Hepatocyte (in vitro differentiated cells): ENCODE measurements around the gene RAB3GAP1.

ENCODE experiments used
- EZH2 ChIP-seq: fragments of 200-600 bp; sonication (generic); IDR thresholded peaks from 2 replicates; pipeline ENCODE4 v1.6.1; 2016; ENCODE audit warnings: antibody characterized with exemption, mild to moderate bottlenecking, borderline replicate concordance
- TF ChIP-seq, protein P1 (sequence below): fragments of 200-600 bp; sonication (generic); IDR thresholded peaks from 2 replicates; pipeline ENCODE4 v1.5.1; 2016; ENCODE audit warnings: antibody characterized with exemption, mild to moderate bottlenecking; ENCODE audit not compliant: poor library complexity

DNA sequence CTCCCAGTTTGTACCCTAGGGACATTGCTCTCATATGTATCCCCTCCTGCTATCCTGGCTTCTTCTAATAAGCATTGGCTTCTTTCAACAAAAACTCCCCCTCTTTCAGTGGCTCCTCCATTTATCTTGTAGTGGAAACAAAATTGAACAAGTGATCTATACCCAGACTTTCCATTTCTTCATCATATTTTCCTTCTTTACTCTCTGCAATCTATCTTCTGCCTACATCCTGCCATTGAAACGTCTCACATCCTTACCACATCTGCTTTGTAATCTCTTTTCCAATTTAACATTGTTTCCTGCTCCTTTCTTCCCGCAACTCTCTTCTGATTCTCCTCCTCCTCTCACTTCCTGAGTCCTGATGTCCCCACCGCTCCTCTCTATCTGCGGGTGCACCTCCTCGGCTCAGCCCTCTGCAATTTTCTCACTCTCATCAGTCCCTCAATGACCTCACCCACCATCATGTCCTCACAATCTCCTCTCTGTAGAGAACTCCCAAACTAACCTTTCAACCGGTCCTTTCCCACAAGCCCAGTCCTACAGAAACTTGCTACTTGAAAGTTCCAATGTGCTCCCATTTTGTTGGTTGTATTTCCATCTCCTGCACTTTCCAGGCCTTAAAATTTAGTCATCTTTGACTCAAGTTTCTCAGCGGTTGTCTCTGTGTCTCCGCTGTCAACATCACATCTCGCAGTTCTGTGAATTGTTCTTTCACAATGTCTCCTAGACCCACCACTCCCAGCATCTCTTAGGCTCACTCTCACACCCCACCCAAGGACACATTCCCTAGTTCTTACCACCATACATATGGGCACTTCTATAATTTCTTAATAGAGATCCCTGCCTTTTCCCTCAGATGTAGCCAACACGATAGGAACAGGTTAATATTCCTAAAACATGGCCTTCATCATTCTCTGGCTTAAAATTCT lies 28.9 kb upstream of the RAB3GAP1 start:
- TF ChIP-seq, protein P1, sequence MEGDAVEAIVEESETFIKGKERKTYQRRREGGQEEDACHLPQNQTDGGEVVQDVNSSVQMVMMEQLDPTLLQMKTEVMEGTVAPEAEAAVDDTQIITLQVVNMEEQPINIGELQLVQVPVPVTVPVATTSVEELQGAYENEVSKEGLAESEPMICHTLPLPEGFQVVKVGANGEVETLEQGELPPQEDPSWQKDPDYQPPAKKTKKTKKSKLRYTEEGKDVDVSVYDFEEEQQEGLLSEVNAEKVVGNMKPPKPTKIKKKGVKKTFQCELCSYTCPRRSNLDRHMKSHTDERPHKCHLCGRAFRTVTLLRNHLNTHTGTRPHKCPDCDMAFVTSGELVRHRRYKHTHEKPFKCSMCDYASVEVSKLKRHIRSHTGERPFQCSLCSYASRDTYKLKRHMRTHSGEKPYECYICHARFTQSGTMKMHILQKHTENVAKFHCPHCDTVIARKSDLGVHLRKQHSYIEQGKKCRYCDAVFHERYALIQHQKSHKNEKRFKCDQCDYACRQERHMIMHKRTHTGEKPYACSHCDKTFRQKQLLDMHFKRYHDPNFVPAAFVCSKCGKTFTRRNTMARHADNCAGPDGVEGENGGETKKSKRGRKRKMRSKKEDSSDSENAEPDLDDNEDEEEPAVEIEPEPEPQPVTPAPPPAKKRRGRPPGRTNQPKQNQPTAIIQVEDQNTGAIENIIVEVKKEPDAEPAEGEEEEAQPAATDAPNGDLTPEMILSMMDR: no peak
- no peak for TF ChIP-seq EZH2
